GM12864 (cell line): ENCODE results near the gene FAF1.

Experiments
- DNase-seq: peaks from one replicate; pipeline ENCODE4 v3.0.0-alpha.2; 2011; ENCODE audit warnings: low read depth
- H3K4me3 ChIP-seq: 2 replicates; pipeline ENCODE4 v1.5.1; 2011; ENCODE audit warnings: mild to moderate bottlenecking, low read depth, low read length, control low read depth
- TF ChIP-seq, protein P1 (sequence below): IDR thresholded peaks from 2 replicates; pipeline ENCODE4 v1.5.1; 2011; ENCODE audit warnings: low read depth, mild to moderate bottlenecking, moderate library complexity, low read length, control low read depth, inconsistent platforms; ENCODE audit errors: missing control alignments

The FAF1 gene

DNA sequence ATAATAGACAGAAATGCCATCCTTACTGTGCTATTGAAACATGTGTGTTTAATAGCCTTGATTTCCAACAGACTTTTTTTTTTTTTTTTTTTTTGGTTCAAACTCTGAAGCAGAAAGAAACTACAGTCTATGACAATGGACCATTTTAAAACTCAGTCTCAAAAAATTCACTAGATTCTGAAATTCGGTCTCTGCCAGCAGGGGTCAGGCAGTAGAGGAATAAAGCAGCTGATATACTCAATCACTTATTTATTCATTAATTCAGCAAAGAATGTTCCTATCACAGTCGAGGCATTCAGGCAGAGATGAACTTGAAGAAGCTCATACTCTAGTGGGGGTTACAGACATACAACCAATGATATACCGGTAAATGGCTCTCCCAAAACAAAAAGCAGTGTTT, 275.9 kb downstream of the FAF1 start:
- TF ChIP-seq, protein P1, sequence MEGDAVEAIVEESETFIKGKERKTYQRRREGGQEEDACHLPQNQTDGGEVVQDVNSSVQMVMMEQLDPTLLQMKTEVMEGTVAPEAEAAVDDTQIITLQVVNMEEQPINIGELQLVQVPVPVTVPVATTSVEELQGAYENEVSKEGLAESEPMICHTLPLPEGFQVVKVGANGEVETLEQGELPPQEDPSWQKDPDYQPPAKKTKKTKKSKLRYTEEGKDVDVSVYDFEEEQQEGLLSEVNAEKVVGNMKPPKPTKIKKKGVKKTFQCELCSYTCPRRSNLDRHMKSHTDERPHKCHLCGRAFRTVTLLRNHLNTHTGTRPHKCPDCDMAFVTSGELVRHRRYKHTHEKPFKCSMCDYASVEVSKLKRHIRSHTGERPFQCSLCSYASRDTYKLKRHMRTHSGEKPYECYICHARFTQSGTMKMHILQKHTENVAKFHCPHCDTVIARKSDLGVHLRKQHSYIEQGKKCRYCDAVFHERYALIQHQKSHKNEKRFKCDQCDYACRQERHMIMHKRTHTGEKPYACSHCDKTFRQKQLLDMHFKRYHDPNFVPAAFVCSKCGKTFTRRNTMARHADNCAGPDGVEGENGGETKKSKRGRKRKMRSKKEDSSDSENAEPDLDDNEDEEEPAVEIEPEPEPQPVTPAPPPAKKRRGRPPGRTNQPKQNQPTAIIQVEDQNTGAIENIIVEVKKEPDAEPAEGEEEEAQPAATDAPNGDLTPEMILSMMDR: no peak
- DNase-seq: no peak

DNA sequence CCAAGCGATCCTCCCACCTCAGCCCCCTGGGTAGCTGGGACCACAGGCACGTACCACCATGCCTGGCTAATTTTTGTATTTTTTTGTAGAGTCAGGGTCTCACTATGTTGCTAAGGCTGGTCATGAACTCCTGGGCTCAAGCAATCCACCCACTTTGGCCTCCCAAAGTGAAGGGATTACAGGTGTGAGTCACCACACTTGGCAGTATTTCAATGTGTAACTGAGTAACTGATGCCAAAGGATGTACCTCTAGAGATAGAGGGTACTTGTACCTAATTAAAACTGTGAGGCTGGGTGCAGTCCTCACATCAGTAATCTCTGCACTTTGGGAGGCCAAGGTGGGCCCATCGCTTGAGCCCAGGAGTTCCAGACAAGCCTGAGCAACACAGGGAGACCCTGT, 278.1 kb downstream of the FAF1 start:
- no peak overlapping the region for H3K4me3 ChIP-seq
- TF ChIP-seq, protein P1: no peak
- no peak for DNase-seq

More for the DNA sequence above, 275.9 kb downstream of the FAF1 start:
- H3K4me3 ChIP-seq: no peak overlapping the region

DNA sequence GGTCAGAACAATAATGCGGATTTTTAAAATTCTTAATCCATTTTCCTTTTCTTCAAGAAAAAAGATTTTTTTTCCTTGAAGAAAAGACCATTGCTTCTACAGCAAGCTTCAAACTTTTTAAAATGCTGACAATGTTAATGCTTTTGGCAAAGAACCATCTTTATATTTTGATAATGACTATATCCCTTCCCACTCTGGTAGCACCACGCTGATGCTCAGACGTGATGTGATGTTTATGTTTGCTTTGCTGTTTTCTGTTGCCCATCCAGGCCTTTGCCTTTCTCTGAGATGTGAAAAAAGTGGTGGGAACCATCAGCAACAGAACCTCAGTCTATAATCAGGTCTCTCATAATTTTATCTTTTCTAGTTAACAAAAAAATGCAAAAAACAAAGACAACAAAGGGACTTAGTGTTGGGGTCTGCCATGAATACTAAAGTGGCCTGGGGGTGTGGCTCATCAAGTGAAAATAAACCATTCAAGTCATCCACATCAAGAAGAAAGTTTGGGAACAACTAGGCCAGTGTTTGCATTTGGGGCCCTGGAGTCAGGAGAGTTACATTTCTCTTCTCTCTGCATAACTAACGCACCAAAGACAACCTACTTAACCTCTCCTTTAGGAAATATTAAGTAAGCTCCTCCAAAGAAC, 292.2 kb downstream of the FAF1 start:
- no peak overlapping the region for H3K4me3 ChIP-seq
- DNase-seq: no peak
- TF ChIP-seq, protein P1: no peak

DNA sequence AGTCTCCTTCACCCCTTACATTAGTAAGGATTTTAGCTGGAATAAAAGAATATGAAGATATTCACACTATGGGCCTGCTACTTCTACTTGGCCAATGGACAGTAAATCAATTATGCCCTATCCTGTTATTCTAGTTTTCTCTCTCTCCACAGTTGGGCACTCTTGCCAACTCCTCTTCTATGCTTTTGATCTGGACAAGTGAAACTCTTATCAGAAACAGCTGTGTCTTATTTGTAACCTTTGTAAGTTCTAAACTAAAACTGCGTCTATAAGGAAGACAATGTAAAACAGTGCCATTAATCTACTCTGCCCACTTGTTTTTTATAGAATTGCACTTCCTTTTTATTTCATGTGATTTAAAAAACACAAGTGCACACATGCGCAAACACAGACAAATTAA, 292.8 kb downstream of the FAF1 start:
- no peak overlapping the region for H3K4me3 ChIP-seq
- TF ChIP-seq, protein P1: no peak
- no peak for DNase-seq

DNA sequence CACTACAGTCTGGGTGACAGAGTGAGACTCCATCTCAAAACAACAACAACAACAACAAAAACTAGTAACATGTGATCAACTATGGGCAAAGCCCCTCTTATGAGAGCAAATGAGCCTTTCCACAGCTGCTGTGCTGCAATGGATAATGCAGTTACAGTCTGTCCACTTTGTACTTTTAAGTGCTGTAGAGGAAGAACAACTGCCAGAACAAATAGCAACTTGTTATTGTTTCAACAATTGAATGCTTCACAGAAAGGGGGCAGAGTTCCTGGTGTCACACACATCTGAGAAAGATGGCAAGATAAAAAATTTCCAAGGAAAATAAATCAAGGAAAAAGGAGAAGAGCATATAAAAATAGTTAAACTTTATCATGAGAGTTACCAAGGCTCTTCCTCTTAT, 293.2 kb downstream of the FAF1 start:
- DNase-seq: no peak
- no peak overlapping the region for H3K4me3 ChIP-seq
- TF ChIP-seq, protein P1: no peak

DNA sequence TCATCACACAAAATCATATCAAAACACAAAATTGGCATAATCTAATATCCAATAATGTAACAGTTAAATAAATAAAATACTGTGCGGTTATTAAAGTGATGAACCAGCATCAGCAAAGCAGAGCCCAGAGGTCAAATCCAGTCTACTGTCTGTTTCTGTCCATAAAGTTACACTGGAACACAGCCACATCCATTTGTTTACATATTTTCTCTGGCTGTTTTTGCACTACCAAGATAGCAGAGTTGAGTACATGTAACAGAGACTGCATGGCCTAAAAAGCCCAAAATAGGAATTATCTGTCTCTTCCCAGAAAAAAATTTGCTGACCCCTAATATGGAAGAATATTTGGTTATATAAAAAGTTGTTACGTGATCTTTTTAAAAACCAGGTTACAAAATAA, 294.7 kb downstream of the FAF1 start:
- TF ChIP-seq, protein P1: no peak
- no peak overlapping the region for H3K4me3 ChIP-seq
- DNase-seq: no peak

DNA sequence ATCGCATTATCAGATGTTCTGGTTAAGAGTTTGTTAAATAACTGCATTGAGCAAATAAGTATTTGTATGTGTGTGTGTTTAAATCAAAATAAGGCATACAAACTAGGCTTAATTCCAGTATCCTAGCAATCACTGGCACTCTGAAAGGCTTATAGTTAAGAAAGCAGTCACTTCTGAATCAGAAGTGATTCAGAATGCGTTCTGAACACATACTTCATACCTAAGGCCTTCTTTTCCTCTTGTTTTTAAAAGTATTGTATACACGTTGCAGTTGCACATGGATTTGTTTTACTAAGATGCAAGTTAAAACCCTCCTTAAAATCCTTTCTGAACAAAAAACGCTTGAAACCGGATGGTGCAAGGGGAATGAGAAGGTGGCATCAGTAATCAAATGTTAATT, 298.4 kb downstream of the FAF1 start:
- H3K4me3 ChIP-seq: no peak overlapping the region
- DNase-seq: no peak
- TF ChIP-seq, protein P1: no peak
